ENCODE results near the gene DIS3L2.

DIS3L2 gene

GRCh38 chr2:232385660-232386489 is 424.4 kb downstream of the DIS3L2 start:
- DNase-seq (ENCODE audit: low read depth, low spot score) = peak; percentile 83

GRCh38 chr2:232386490-232386739 is 424.9 kb downstream of the DIS3L2 start:
- no peak for DNase-seq (ENCODE audit: low read depth, low spot score)

Data from ELF-1 (cell line).